Suppressor macrophage treated with lipopolysaccharide for 4 hours (primary cell): ENCODE data around the gene PYCR2.
"Not testable (repeated sequence)": the region's sequence is repeated elsewhere in the genome, so short reads cannot be mapped to it uniquely, and the experiment has no call there.

Experiments used
- DNase-seq: peaks from one replicate; pipeline ENCODE4 v3.0.0-alpha.2; 2020

The PYCR2 gene

DNA sequence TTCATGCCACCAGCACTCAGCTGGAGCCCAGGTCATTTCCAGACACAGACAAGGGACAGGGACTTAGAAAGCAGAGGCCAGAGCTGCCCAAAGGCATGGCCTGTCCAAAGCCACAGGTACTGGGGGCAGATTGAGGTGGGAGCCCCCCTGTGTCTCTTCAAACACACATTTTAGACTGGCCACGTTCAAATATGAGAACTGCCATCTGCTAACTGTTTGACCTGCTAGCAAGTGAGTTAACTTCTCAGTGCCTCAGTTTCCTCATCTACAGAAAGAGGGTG lies 17.8 kb upstream of the PYCR2 start:
- no peak for DNase-seq

DNA sequence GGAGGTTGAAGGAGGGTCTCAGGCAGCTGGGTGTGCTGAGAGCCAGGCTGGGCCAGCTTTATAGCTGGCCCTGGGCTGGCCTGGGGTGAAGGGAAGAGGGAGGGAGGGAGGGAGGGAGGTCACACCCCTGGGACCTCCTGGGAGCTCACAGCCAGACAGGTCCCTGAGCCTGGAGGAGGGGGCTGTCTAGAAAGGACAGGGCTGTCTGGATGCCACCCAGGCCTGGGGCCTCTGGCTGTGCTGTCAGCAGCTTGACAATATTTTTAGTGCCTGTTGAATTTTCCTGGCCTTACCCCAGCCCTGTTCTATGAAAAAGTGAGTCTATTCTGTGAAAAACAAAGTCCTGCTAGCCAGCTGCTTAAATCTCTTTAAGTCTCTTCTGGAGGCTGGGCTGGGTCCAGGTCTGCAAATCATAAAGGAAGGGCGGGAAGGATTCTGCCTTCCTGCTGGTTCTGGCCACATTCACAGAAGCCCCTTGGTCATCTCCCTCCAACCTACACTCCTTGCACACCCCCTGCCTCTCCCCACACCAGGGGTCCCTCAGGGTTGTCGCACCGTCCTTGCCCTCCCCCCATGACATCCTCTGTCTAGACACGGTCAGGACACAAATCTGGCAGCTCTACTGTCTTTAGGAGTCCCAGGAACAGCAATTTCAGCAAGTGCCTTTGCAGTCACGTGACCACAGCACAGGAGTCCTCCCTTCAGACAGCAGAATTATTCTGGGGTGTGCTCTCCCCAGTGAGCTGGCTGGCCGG lies 17.3 kb upstream of the PYCR2 start, which contains the start of gene LEFTY2:
Gene LEFTY2, minus strand, starts transcription at position 34 of the 755 bp plus-strand sequence. CDS start 80 bp downstream, outside the sequence.
- no peak for DNase-seq

DNA sequence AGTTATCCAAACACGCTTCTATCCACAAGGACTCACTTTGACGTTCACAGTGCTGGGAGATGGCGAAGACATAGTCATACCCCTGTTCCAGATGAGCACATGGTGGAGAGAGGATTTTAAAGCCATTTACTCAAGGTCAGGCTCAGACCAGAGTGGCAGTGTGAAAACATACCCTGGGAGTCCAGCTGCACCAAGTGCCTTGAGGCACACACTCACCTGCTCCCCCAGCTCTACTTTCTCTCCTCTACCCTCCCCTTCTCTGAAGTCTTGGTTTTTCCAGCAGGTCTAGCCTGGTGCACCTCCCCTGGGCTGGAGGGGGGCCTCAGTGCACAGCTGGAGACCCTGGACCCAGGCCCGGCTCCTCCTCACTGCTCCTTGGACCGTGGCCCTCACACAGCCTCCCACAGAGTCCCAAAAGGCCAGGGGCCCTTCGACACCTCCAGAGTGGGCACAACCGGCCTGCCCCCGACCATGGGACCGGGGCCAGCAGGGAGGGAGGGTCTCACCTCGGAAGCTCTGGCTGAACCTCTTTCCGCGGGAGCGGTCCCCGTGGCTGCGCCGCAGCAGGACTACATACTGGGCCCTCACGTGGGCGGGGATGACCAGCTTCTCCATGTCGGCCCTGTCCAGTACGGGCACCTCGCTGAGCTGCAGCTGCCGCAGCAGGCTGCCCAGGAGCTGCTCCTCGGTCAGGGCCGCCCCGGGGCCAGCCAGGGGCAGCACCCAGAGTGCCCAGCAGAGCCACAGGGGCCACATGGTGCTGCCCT lies 16.5 kb upstream of the PYCR2 start:
- DNase-seq = no peak

DNA sequence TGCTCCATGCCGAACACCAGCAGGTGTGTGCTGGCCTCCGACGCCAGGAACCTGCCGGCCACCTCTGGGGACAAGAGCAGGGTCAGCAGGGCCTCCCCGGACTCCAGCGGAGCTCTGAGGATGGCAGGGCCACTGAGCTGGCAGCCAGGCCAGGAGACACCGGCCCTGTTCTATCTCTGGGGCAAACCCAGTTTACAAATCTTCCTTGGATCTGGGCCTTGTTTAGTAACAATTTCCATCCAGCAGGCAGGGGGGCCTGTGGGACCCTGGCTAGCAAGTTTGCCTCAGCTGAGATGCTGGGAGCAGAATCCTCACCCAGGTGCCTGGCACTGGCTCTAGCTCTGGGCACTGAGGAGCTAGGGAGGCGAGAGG lies 15.9 kb upstream of the PYCR2 start:
- not testable (repeated sequence) for DNase-seq

DNA sequence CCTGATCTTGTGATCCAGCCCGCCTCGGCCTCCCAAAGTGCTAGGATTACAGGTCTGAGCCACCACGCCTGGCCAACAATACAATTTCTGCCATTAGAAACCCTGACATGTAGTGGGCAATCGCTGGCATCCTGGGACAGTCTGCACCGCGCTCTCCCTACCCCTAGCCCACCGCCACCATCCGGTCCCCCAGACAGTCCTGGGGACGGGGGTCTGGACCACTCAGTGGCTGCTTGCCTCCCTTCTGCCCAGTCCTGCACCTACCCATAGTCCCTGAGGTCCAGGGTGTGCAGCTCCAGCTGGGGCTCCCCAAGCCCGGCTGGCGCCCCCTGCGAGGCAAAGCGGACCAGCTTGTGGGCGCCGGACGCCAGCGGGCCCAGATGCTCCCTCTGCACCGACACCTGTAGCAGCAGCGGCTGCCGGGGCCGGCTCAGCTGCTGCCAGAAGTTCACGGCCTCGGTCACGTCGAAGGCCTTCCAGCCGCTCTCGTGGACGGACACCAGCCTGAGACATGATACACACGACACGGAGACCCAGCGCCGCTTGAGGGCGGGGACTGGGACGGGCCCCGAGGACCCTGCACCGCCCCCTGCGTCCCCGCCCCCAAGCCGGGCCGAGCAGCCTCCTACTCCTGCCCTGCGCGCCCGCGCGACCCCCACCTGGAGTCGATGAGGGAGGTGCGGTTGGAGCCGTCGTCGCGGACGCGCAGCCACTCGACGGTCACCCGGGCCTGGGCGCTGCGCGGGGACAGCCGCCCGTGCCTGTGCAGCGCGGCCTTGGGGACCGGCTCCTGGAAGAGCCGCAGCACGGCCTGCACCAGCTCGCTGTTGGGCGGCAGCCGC lies 15.3 kb upstream of the PYCR2 start:
- not testable (repeated sequence) for DNase-seq

DNA sequence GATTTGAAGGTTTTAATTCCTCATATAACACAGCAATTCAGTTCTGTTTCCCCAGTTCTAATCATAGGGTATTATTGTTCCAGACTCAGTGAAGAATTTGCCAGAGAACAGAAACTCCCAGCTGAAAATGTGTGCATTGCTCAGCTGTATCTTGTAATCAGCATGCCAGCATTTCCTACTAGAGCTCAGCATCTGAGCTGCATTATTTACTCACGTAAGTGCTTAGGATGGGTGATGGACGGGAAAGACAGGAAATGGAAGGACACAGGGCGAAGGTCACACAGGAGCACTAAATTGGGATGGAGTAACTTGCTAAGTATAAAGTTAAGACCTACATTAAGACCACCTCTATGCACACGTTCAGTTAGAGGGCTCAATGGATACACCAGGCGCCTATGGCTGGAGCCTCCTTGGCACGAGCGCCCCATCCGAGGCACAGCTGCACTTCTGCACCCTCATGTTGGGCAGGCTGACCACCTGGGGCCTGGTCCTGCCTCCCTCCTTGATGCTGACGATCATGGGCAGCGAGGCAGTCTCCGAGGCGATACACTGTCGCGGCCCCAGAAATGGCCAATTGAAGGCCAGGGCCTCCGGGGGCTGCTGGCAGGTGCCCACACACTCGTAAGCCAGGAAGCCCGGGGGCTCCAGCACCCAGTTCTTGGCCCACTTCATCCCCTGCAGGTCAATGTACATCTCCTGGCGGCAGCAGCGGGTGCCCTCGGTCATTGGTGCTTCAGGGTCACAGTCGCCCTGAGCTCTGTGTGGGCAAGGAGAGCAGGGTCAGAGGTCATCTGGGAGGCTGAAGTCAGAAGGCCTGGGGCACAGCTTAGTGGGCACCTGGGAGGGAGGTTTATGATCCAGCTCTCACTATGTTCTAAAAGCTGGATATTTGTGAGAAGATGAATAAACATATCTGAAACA lies 13.3 kb upstream of the PYCR2 start:
- DNase-seq = no peak

DNA sequence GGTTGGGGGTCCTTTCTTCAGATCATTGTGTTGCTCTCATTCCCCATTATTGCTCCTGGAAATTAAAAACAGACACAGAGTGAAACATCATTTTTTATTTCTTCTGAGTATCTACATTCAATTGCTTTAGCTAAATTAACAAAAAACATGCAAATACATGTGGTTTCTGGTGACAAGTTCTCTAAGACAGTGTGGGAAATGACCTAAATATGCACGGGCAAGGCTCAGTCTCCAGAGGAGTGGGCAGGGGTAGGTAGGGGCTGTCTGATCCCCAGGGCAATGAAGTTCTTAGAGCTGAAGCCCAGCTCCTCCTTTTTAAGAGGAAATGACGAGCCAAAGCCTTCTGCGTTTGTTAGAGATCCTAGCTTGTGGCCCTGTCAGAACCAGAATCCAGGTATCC lies 12.5 kb upstream of the PYCR2 start:
- no peak for DNase-seq

DNA sequence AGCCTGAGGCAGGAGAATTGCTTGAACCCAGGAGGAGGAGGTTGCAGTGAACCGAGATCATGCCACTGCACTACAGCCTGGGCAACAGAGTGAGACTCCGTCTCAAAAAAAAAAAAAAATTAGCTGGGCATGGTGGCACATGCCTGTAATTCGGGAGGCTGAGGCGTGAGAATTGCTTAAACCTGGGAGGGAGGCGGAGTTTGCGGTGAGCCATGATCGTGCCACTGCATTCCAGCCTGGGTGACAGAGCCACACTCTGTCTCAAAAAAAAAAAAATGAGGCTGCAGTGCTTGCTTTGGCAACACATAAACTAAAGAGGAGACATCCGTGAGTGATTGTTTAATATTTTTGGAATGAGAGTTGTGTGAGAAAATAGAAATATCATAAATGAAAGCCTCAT lies 12.0 kb upstream of the PYCR2 start:
- DNase-seq = not testable (repeated sequence)

DNA sequence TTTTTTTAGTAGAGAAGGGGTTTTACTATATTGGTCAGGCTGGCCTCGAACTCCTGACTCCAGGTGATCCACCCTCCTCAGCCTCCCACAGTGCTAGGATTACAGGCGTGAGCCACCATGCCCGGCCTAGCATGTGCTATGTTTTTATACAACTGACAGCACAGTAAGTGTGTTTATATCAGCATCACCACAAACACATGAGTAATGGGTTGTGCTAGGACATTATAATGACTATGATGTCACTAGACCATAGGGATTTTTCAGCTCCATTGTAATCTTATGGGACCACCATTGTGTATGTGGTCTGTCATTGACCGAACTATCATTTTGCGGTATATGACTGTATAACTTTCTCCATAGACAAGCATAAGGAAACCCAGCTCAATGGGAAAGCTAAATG lies 10.7 kb upstream of the PYCR2 start:
- DNase-seq = no peak

DNA sequence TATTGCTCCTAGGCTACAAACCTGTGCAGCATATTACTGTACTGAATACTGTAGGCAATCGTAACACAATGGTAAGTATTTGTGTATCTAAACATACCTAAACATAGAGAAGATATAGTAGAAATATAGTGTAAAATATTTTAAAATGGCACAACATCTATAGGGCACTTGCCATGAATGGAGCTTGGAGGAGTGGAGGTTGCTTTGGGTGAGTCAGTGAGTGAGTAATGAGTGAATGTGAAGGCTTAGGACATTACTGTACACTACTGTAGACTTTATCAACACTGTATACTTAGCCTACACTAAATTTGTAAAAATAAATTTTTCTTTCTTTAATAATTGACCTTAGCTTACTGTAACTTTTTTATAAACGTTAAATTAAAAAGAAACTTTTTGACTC lies 9.0 kb upstream of the PYCR2 start:
- no peak for DNase-seq

DNA sequence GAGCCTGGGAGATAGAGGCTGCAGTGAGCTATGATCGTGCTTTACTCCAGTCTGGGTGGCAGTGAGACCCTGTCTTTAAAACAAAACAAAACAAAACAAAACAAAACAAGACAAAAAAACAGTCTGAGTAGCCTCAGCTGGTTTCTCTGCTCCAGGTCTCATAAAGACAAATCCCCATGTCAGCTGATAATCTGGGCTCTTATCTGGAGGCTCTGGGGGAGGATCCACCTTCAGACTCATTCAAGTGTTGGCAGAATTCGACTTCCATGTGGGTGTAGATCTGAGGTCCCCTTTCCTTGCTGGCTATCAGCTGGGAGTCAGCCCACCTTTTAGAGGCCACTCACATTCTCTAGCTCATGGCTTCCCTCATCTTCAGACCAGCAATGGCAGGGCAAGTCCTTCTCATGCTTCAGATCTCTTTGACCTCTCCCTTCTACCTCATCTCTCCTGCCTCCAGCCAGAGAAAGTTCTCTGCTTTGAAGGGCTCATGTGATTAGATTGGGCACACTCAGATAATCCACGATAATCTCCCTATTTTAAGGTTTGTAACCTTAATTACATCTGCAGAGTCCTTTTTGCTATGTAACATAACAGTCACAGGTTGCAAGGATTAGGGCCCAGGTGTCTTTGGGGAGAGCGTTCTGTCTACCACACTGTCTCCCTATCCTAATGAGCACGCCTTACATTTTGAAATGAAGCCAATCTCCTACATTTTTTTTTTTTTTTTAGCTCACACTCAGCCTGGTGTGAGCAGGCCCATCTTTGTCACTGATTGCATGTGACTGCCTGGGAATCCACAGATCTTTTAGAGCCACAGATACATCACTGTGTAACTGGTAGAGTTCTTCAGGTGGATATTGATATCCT lies 7.5 kb upstream of the PYCR2 start:
- no peak for DNase-seq

DNA sequence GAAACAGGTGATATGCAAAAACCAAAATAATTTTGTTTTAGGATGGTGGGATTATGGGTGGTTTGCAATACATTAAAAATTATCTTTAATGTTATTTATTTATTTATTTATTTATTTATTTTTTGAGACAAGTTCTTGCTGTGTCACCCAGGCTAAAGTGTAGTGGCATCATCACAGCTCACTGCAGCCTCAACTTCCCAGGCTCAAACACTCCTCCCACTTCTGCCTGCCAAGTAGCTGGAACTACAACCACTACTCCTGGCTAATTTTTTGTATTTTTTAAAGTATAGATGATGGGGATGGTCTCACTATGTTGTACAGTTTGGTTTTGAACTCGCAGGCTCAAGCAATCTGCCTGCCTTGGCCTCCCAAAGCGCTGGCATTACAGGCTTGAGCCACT lies 6.5 kb upstream of the PYCR2 start:
- no peak for DNase-seq

DNA sequence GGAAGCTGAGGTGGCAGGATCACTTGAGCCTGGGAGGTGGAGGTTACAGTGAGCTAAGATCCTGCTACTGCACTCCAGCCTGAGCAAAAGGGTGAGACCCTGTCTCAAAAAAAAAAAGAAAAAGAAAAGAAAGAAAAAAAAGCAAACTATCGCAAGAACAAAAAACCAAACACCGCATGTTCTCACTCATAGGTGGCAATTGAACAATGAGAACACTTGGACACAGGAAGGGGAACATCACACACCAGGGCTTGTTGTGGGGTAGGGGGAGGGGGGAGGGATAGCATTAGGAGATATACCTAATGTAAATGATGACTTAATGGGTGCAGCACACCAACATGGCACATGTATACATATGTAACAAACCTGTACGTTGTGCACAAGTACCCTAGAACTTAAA lies 5.4 kb upstream of the PYCR2 start:
- DNase-seq = not testable (repeated sequence)

DNA sequence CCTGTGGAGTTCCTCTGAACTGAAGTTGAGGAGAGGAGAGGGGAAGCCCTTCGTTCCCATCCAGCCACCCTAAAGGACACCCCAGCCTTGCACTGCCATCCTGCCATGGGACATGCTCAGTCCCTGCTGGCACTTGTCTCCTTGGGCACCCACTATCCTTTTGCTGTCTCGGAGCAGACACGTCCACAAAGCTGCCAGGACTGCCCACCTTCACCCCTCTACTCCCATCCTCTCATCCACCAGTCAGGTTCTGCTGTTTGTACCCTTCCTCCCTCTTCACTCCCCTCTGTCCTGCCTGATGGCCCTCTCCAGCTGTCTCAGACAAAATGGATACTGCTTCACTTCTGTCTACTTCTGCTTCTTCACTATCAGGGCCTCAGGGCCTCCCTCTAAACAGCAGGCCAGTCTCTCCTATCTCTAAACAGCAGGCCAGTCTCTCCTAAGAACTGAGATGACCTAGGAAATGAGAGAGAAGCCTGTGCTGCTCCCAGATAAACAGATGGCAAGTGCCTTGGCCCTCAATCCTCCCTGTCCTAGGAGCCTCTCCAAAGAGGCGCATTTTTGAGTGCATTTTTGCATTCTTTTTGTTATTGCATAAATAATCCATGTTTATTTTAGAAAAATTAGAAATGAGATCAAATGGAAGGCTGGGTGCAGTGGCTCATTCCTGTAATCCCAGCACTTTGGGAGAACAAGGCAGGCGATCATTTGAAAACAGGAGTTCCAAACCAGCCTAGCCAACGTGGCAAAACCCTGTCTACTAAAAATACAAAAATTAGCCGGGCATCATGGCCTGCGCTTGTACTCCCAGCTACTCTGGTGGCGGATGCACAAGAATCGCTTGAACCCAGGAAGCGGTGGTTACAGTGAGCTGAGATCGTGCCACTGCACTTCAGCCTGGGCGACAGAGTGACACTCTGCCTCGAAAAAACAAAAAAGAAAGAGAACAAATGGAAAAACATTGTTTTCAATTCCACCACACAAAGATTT lies 4.4 kb upstream of the PYCR2 start:
- no peak for DNase-seq

DNA sequence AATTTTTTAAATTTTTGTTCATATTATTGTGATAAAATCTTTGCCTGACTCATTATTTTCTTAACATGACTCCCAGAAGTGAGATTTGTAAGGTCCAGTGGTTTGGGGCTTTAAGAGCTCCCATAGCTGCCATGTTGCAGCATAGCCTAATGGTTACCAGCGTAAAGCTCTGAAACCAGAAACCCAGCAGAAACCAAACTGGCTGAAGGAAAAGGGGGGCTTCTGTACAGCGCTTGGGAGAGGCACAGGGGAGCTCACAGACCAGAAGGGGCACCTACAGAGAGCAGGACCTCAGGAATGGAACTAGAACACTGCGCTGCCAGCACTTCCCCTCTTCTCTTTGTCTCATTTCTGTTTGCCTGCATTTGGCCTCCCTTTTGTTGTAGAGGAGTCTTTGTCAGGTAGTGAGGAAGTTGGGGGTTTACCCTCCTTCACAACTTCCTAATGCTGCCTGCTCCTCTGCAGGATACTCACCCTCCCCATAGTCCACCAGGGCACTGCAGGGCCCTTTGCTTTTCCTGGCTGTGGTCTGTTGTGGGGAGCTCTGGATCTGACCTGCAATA lies 2.6 kb upstream of the PYCR2 start:
- no peak for DNase-seq

DNA sequence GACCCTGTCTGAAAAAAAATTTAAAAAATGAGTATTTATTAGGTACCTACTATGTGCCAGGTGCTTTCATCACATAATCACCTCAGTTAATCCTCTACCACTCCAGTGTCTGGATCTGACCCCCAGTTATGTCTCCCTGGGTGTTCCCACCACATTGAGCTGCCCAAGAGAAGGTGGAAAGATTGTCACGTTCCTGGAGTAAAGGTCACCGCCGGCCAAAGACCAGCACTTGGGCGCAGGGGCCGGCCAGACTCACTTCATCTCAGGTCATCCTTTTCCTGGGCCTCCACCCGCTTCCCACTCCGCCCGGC lies 714 bp downstream of the PYCR2 start:
- DNase-seq = peak; percentile 31

DNA sequence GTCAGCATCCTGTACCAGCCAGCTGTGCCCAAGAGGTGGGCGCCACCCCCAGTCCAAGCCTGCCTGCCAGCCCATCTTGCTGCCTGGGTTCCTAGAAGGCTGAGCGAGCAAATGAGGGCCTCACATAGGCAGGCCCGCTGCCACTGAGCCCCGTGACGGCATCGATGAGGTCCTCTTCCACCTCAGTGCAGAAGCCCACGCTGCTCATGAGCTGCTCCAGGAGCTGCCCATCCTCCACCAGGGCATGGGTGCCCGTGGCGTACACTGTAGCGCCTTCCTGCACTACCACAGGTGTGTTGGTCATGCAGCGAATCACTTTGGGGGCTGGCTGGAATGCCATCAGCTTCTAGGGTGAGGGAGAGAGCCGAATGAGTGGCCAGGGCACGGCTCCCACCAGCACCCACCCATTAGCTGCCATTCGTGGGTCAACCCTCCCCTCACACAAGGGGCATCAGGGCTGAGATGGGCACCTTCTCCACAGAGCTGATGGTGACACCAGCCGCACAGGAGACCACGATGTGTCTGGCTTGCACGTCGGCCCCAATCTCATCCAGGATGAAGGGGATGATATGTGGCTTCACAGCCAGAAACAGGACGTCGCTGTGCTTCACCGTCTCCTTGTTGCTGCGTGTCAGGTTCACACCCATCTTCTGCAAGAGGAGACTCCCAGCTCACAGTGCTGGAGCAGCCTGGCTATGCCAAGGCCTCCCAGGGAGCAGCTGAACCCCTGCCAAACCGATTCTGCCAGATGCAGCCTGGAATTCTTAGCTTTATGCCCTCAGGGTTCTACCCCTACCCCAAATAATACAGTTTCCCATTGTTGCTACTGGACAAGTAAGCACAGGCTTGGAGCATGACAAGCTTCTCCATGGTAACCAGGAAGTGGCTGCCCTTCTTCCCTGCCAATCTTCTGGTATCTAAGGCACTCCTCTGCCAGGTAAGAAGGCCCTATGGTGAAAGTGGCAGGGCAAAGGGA lies 2.0 kb downstream of the PYCR2 start:
- no peak for DNase-seq

DNA sequence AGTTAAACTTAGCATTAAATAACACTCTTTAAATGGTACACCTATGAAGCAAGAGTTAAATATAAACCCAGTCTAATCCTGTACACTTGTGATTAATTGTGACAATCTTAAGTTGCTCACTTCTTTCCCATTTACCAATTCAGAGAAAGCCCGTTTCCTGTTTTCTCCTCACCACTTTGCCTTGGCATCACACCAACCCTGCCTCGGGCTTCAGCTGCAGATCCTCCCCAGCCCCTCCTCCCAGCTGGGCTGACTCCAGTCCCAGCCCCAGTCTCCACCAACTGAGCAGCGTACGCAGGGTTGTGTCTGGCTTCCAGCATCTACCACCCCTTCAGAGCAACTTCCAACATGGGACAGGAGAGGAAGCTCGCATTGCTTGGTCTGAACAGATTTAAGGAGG lies 4.1 kb downstream of the PYCR2 start:
- peak; percentile 60 for DNase-seq

DNA sequence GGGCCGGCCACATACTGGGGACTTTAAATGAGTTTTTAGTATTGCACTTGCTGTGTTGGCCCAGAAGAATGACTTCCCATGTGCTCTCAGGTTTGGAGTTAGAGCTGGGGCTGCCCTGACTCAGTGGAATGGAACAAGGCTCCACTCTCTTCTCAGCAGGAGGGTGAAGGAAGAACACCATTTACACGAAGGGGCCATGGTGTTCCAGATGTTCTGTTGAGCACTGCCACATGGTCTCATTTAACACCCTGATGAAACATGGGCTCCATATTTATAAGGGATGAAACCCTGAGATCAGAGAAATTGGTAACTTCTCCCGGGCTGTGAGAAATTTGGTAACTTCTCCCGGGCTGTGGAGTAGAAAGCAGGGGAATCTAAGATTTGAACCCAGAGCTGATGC lies 5.8 kb downstream of the PYCR2 start:
- no peak for DNase-seq
